Tongue (tissue), 2 donors: ENCODE results near the gene BCAR3. TPM values are rescaled to one million over a fixed set of nuclear protein-coding genes. Genes with fewer than 3 reads are reported as not detected.

Experiments
- DNase-seq: peaks from one replicate; pipeline ENCODE4 v3.0.0-alpha.2; 2015
- total RNA-seq: library from RNA; depleted of rRNA; stranded (reverse); fragments of >200 nt; gene quantifications from one replicate; pipeline ENCODE4 v1.2.3, GENCODE V29; 2014

The BCAR3 gene
- total RNA-seq, 1 donor from 2014 or later = 22.7 TPM

GRCh38 chr1:93575621-93576284 lies 105.9 kb downstream of the BCAR3 start:
- peak; percentile 85 for DNase-seq

GRCh38 chr1:93574991-93575390 lies 106.6 kb downstream of the BCAR3 start:
- no peak for DNase-seq

- DNase-seq = no peak
Measured at GRCh38 chr1:93574511-93574910, 107.1 kb downstream of the BCAR3 start.

GRCh38 chr1:93573940-93574469 lies 107.6 kb downstream of the BCAR3 start:
- no peak for DNase-seq

- DNase-seq = no peak
Measured at GRCh38 chr1:93571623-93572310, 109.9 kb downstream of the BCAR3 start.

GRCh38 chr1:93569489-93569888 lies 112.1 kb downstream of the BCAR3 start:
- DNase-seq = no peak

GRCh38 chr1:93567255-93567918 lies 114.2 kb downstream of the BCAR3 start:
- no peak for DNase-seq

GRCh38 chr1:93566227-93566626 lies 115.4 kb downstream of the BCAR3 start:
- DNase-seq = no peak

GRCh38 chr1:93565496-93566206 lies 116.0 kb downstream of the BCAR3 start:
- DNase-seq = peak; percentile 62

GRCh38 chr1:93559695-93560094 lies 121.9 kb downstream of the BCAR3 start:
- DNase-seq = no peak

- DNase-seq = no peak
Measured at GRCh38 chr1:93559045-93559444, 122.6 kb downstream of the BCAR3 start.

GRCh38 chr1:93556291-93556690 lies 125.3 kb downstream of the BCAR3 start:
- no peak for DNase-seq

GRCh38 chr1:93554883-93555872 lies 126.5 kb downstream of the BCAR3 start:
- DNase-seq = no peak

- peak; percentile 67 for DNase-seq
Measured at GRCh38 chr1:93553886-93554490, 127.6 kb downstream of the BCAR3 start.

- peak; percentile 56 for DNase-seq
Measured at GRCh38 chr1:93552741-93553455, 128.7 kb downstream of the BCAR3 start.

GRCh38 chr1:93549811-93550210 lies 131.8 kb downstream of the BCAR3 start:
- no peak for DNase-seq

- DNase-seq = no peak
Measured at GRCh38 chr1:93549131-93549530, 132.5 kb downstream of the BCAR3 start.

- DNase-seq = no peak
Measured at GRCh38 chr1:93546162-93546863, 135.3 kb downstream of the BCAR3 start.

GRCh38 chr1:93542398-93542797 lies 139.2 kb downstream of the BCAR3 start:
- no peak for DNase-seq
